Measurements from ENCODE around the gene DHX35. TPM values are rescaled to one million over a fixed set of nuclear protein-coding genes. Genes with fewer than 3 reads are reported as not detected.

The DHX35 gene
- total and polyA plus RNA-seq, 10 of the 15 experiments (the other 5 are each of a cell fraction or from before 2014, with no cell fraction given) = 4.3 to 21.6 (median 14.9) TPM

GRCh38 chr20:38962044-38962927 lies at the start of gene DHX35 (continued):
- TF ChIP-seq KDM1A (IDR thresholded peaks at IDR 0.05; ENCODE audit: borderline replicate concordance) = no peak
- TF ChIP-seq MEF2B (IDR thresholded peaks at IDR 0.05; ENCODE audit: partially characterized antibody, poor library complexity, severe bottlenecking) = peak; percentile 99
- peak; percentile 51; the same call in 1 of the 2 replicates for TF ChIP-seq TCF12 (IDR thresholded peaks at IDR 0.05; ENCODE audit: low read depth, low read length)
- peak; percentile 45; the same call in 1 of the 2 replicates for TF ChIP-seq SMAD5 (IDR thresholded peaks at IDR 0.05; ENCODE audit: low read depth)
- TF ChIP-seq KAT2A (conservative IDR thresholded peaks at IDR 0.05; ENCODE audit: control insufficient read depth, low read depth, low read length) = no peak
- TF ChIP-seq BRCA1 (IDR thresholded peaks at IDR 0.05; ENCODE audit: low read depth, low read length) = no peak
- no peak for TF ChIP-seq MYC (IDR thresholded peaks at IDR 0.05; ENCODE audit: insufficient read depth, insufficient read length, insufficient replicate concordance, low read length, severe bottlenecking)
- TF ChIP-seq SRF (IDR thresholded peaks at IDR 0.05; ENCODE audit: low read depth in 2 of 2, low read length in 2 of 2) = 0 out of 4 replicates have a peak, but pooled peaks of 1 of the 2 experiments have one; percentile 4
- no peak for TF ChIP-seq PAX8 (IDR thresholded peaks at IDR 0.05)
- no peak for TF ChIP-seq CBX5 (IDR thresholded peaks at IDR 0.05; ENCODE audit: low read depth)
- TF ChIP-seq RAD21 (IDR thresholded peaks at IDR 0.05; ENCODE audit: insufficient read depth, low read depth, low read length) = peak; percentile 45; the same call in 1 of the 2 replicates
- peak; percentile 53; the same call in 1 of the 2 replicates for TF ChIP-seq HCFC1 (IDR thresholded peaks at IDR 0.05; ENCODE audit: low read length)
- peak; percentile 82 for TF ChIP-seq SP1 (IDR thresholded peaks at IDR 0.05; ENCODE audit: low read depth, low read length)
- no peak for TF ChIP-seq TBL1XR1 (IDR thresholded peaks at IDR 0.05; ENCODE audit: low read depth, low read length)
- TF ChIP-seq CTCF (IDR thresholded peaks at IDR 0.05 in 2 of 3, conservative IDR thresholded peaks at IDR 0.05 in 1 of 3; ENCODE audit: control insufficient read depth in 2 of 3, extremely low read depth in 1 of 3, insufficient read depth in 1 of 3, low read depth in 3 of 3, low read length in 3 of 3) = peak; percentile 19 to 50 (median 38); a peak in 4 of 6 replicates
